Measurements from ENCODE around the gene PRR19.
A peak's percentile ranks its signal among the peaks of the same experiment; 100 is the strongest.

PRR19 gene

DNA sequence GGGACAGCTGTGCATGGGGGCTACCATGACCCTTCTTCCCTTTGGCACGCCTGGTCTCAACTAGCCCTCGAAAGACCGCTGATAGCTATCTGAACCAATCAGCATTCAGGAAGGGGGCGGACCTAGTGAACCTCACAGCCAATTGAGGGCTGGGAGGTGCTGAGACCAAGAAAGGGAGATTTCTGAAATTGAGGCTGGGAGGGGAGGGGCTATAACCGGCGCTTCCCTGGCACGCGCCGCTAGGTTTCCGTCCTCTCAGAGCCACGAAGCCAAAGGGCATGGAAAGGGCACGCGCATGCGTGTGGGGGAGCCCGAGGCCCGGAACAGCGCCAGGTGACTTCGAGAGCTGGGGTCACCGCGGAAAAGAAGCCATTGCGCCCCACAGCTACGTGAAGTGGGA is 4.7 kb downstream of the PRR19 start:
- FAIRE-seq (no peak), DNase-seq (ENCODE audit: insufficient read length, low spot score) (no peak)
- TF ChIP-seq, protein P1, sequence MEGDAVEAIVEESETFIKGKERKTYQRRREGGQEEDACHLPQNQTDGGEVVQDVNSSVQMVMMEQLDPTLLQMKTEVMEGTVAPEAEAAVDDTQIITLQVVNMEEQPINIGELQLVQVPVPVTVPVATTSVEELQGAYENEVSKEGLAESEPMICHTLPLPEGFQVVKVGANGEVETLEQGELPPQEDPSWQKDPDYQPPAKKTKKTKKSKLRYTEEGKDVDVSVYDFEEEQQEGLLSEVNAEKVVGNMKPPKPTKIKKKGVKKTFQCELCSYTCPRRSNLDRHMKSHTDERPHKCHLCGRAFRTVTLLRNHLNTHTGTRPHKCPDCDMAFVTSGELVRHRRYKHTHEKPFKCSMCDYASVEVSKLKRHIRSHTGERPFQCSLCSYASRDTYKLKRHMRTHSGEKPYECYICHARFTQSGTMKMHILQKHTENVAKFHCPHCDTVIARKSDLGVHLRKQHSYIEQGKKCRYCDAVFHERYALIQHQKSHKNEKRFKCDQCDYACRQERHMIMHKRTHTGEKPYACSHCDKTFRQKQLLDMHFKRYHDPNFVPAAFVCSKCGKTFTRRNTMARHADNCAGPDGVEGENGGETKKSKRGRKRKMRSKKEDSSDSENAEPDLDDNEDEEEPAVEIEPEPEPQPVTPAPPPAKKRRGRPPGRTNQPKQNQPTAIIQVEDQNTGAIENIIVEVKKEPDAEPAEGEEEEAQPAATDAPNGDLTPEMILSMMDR (IDR thresholded peaks at IDR 0.05; ENCODE audit: insufficient read depth, missing control alignments), result no peak

DNA sequence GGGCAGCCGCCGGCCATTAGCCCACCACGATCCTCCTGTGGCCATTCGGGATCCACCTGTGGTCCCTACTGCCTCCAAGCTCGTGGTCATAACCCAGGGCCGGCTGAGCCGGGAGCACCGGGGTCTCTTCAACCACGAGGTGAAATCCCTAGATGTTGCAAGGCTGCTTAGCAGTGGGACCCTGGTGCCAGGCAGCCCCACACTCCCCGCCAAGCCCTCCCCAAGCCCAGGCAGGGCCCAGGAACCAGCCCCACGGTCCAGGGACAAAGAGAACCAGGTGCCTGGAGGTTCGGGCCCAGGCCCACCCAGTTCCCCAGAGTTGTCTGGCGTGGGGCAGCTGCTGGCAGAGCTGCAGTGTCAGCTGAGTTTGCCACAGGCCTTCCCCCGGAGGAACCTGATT is 7.8 kb downstream of the PRR19 start:
- DNase-seq (ENCODE audit: insufficient read length, low spot score) (no peak), FAIRE-seq (no peak)
- TF ChIP-seq, protein P1 (IDR thresholded peaks at IDR 0.05; ENCODE audit: insufficient read depth, missing control alignments), result no peak

DNA sequence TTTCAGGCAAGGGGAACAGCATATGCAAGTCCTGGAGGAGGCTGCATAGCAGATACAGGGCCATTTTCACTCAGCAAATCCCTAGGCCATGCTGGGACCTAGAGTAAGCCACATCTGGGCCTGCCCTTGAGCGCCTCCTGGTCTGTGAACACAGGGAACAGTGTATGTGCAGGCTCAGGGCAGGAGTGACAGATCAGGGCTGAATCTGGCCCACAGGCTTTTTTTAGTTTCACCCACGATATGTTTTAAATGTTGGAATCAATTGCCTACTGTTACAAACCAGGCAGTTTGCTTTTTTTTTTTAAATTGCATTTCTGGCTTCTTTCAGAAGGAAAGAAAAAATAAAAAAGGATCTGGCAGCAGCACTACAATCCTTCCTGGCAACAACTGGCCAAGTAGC is 9.7 kb downstream of the PRR19 start:
- TF ChIP-seq, protein P1 (IDR thresholded peaks at IDR 0.05; ENCODE audit: insufficient read depth, missing control alignments), result peak; percentile 15
- FAIRE-seq, result no peak
- DNase-seq (ENCODE audit: insufficient read length, low spot score), result no peak

DNA sequence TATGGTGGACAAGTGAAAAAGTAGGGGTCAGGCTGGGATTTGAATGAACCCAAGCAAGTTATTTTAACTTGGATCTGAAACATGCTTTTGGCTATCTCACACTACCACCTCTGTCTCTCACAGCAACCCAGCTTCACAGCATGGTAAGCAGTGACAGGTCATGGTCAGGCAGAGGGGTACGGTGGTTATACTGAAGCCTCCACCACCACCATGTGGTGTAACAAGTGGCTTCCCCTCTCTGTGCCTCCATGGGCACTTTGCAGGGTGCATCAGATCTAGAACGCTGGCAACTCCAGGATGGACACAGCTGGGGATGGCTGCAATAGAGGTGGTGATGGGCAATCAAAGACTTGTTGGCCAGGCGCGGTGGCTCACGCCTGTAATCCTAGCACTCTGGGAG is 10.4 kb downstream of the PRR19 start:
- TF ChIP-seq, protein P1 (IDR thresholded peaks at IDR 0.05; ENCODE audit: insufficient read depth, missing control alignments), result no peak
- DNase-seq (ENCODE audit: insufficient read length, low spot score), result no peak
- no peak for FAIRE-seq

DNA sequence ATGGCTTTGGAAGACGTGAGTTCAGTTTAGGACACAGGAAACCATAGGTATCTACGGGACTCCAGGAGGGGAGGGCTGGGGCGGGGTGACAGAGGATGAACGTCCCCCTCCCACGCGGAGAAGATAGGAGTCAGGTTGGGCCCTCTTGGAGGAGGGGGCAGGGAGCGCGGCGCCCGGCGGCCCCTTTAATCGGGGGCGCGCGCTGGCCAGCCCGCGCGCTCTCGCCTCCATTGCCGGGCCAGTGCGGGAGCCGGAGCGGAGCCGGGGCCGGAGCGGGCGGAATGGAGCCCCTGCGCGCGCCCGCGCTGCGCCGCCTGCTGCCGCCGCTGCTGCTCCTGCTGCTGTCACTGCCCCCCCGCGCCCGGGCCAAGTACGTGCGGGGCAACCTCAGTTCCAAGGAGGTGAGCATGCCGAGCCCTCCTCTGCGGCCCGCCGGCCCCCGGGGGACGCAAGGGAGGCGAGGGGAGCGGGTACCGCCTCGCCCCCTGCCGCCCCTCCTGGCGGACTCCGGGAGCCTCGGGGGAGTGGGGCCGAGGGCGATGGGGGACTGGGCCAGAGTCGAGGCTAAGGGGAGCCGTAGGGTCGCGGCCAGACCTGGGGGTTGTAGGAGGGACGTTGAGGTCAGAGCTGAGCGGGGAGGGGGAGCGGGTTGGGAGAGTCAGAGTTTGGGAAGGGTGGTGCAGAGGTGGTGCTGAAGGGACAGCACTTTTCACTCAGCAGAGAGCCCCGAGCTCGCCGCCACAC is 11.3 kb downstream of the PRR19 start, which contains the start of gene TMEM145:
TMEM145 (plus strand) TSS at position 214 of the 744 bp plus-strand sequence; CDS start at position 282, 68 bp downstream.
- FAIRE-seq (no peak), DNase-seq (ENCODE audit: insufficient read length, low spot score) (peak; percentile 91)
- TF ChIP-seq, protein P1 (IDR thresholded peaks at IDR 0.05; ENCODE audit: insufficient read depth, missing control alignments), result peak; percentile 8

DNA sequence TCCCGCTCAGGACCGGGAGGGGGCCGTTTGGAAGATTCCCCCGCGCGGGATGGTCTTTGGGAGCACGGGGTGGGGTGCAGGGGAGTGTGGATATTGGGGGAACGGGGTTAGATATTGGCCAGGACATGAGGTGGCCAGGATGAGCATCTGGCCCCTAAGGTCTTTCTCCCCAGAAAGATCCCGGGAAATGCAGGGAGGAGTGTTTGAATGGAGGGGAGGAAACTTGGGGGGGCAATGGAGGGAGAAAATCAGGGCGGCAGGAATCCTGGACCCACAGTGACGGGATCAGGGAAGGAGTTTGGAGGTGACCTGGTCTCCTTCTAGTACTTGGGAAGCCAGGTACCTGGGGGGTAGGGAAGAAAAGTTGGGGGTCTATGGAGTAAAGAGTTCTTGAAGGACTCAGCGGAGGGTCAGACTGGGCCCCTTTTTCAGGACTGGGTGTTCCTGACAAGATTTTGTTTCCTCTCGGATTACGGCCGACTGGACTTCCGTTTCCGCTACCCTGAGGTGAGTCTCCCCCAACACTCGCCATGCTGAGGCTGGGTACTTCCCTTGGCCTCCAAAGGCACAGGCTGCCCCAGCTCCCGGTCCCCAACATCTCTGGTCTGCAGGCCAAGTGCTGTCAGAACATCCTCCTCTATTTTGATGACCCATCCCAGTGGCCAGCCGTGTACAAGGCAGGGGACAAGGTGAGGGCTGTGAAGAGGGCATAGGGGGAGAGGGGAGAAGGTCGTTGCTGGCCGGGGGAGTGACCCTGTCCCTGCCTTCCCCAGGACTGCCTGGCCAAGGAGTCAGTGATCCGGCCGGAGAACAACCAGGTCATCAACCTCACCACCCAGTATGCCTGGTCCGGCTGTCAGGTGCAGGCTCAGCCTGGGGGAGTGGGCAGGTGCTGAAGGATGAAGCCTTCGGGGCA is 12.2 kb downstream of the PRR19 start:
- TF ChIP-seq, protein P1 (IDR thresholded peaks at IDR 0.05; ENCODE audit: insufficient read depth, missing control alignments), result no peak
- no peak for FAIRE-seq
- no peak for DNase-seq (ENCODE audit: insufficient read length, low spot score)

All from D721Med (cell line).